ENCODE results near the gene UCHL1.
"Not testable (repeated sequence)": the region's sequence is repeated elsewhere in the genome, so short reads cannot be mapped to it uniquely, and the experiment has no call there.

UCHL1 gene

GRCh38 chr4:41303372-41304118 lies 46.8 kb downstream of the UCHL1 start:
- ChIA-PET POLR2A (ENCODE audit: low non-redundant PET) (no interaction called here), CTCF (no interaction called here)
- TF ChIP-seq CTCF (conservative IDR thresholded peaks at IDR 0.05; ENCODE audit: low read depth), result no peak
- no peak for DNase-seq (ENCODE audit: low spot score)
- no peak overlapping the region for H3K27ac ChIP-seq

- CTCF ChIA-PET, result no interaction called here
- POLR2A ChIA-PET (ENCODE audit: low non-redundant PET), result no interaction called here
- no peak for DNase-seq (ENCODE audit: low spot score)
- no peak for TF ChIP-seq CTCF (conservative IDR thresholded peaks at IDR 0.05; ENCODE audit: low read depth)
- H3K27ac ChIP-seq, result no peak overlapping the region
These were observed 47.5 kb downstream of the UCHL1 start for GRCh38 chr4:41304221-41304620.

- ChIA-PET POLR2A (ENCODE audit: low non-redundant PET) (no interaction called here), CTCF (interaction anchor here (0.5 to 1.2 kb wide), 4 partner anchors 75 to 586 kb away, joined by 3 to 4 read pairs (median 4); no protein-coding TSS in a partner anchor)
- no peak for TF ChIP-seq CTCF (conservative IDR thresholded peaks at IDR 0.05; ENCODE audit: low read depth)
- H3K27ac ChIP-seq, result no peak overlapping the region
- no peak for DNase-seq (ENCODE audit: low spot score)
These were observed 48.7 kb downstream of the UCHL1 start for GRCh38 chr4:41305476-41305875.

GRCh38 chr4:41307638-41308037 lies 50.9 kb downstream of the UCHL1 start:
- no peak for TF ChIP-seq CTCF (conservative IDR thresholded peaks at IDR 0.05; ENCODE audit: low read depth)
- DNase-seq (ENCODE audit: low spot score), result no peak
- H3K27ac ChIP-seq, result no peak overlapping the region
- ChIA-PET CTCF (no interaction called here), POLR2A (ENCODE audit: low non-redundant PET) (no interaction called here)

- no peak for DNase-seq (ENCODE audit: low spot score)
- ChIA-PET POLR2A (ENCODE audit: low non-redundant PET) (no interaction called here), CTCF (no interaction called here)
- H3K27ac ChIP-seq, result no peak overlapping the region
- TF ChIP-seq CTCF (conservative IDR thresholded peaks at IDR 0.05; ENCODE audit: low read depth), result no peak
These were observed 51.7 kb downstream of the UCHL1 start for GRCh38 chr4:41308398-41308797.

GRCh38 chr4:41315426-41315825 lies 58.7 kb downstream of the UCHL1 start:
- H3K27ac ChIP-seq; POLR2A ChIA-PET (ENCODE audit: low non-redundant PET); DNase-seq (ENCODE audit: low spot score); CTCF ChIA-PET: not testable (repeated sequence)

GRCh38 chr4:41315862-41316261 lies 59.1 kb downstream of the UCHL1 start:
- no peak for DNase-seq (ENCODE audit: low spot score)
- TF ChIP-seq CTCF (conservative IDR thresholded peaks at IDR 0.05; ENCODE audit: low read depth), result no peak
- ChIA-PET POLR2A (ENCODE audit: low non-redundant PET) (no interaction called here), CTCF (no interaction called here)
- H3K27ac ChIP-seq, result no peak overlapping the region

Data from RWPE1 (cell line).